HepG2 (cell line): Measurements from ENCODE around the gene SEC62. TPM values are rescaled to one million over a fixed set of nuclear protein-coding genes. Genes with fewer than 3 reads are reported as not detected.

Experiments used
- AKNA ChIP-seq: sonication (generic); formaldehyde crosslinking; IDR thresholded peaks from 2 replicates; pipeline ENCODE4 v1.4.0; 2020; ENCODE audit warnings: missing genetic modification reagents, borderline replicate concordance
- GLI4 ChIP-seq: sonication (generic); formaldehyde crosslinking; IDR thresholded peaks from 2 replicates; pipeline ENCODE4 v1.5.1; 2020; ENCODE audit warnings: missing genetic modification reagents, mild to moderate bottlenecking, moderate library complexity, borderline replicate concordance
- HHEX ChIP-seq: IDR thresholded peaks from 2 replicates; pipeline ENCODE4 v1.6.1; 2016; ENCODE audit warnings: control low read depth
- PAWR ChIP-seq: sonication (generic); formaldehyde crosslinking; IDR thresholded peaks from 2 replicates; pipeline ENCODE4 v1.4.0; 2020; ENCODE audit warnings: missing genetic modification reagents, mild to moderate bottlenecking, borderline replicate concordance
- SIX4 ChIP-seq: sonication (generic); formaldehyde crosslinking; IDR thresholded peaks from 2 replicates; pipeline ENCODE4 v1.4.0; 2020; ENCODE audit warnings: missing genetic modification reagents
- TEF ChIP-seq: sonication (generic); formaldehyde crosslinking; IDR thresholded peaks from 2 replicates; pipeline ENCODE4 v1.5.0; 2020; ENCODE audit warnings: missing genetic modification reagents
- THAP9 ChIP-seq: sonication (generic); formaldehyde crosslinking; IDR thresholded peaks from 2 replicates; pipeline ENCODE4; 2020; ENCODE audit warnings: missing genetic modification reagents, mild to moderate bottlenecking, borderline replicate concordance
- YEATS4 ChIP-seq: sonication (generic); formaldehyde crosslinking; IDR thresholded peaks from 2 replicates; pipeline ENCODE4 v1.4.0; 2020; ENCODE audit warnings: missing genetic modification reagents, borderline replicate concordance
- ZBTB25 ChIP-seq: IDR thresholded peaks from 2 replicates; pipeline ENCODE4 v1.6.1; 2018; ENCODE audit warnings: missing genetic modification reagents
- ZBTB37 ChIP-seq: sonication (generic); formaldehyde crosslinking; IDR thresholded peaks from 2 replicates; pipeline ENCODE4 v1.4.0; 2020; ENCODE audit warnings: mild to moderate bottlenecking, missing genetic modification reagents
- ZNF10 ChIP-seq: sonication (generic); formaldehyde crosslinking; IDR thresholded peaks from 2 replicates; pipeline ENCODE4 v1.4.0; 2020; ENCODE audit warnings: mild to moderate bottlenecking, low read depth, missing genetic modification reagents, borderline replicate concordance
- ZNF138 ChIP-seq: sonication (generic); formaldehyde crosslinking; IDR thresholded peaks from 2 replicates; pipeline ENCODE4 v1.5.0; 2020; ENCODE audit warnings: mild to moderate bottlenecking, low read depth, missing genetic modification reagents
- ZNF281 ChIP-seq: sonication (generic); formaldehyde crosslinking; IDR thresholded peaks from 2 replicates; pipeline ENCODE4 v1.4.0; 2020; ENCODE audit warnings: missing genetic modification reagents, borderline replicate concordance
- ZNF605 ChIP-seq: sonication (generic); formaldehyde crosslinking; IDR thresholded peaks from 2 replicates; pipeline ENCODE4 v1.8.0; 2022; ENCODE audit warnings: mild to moderate bottlenecking, missing genetic modification reagents
- polyA plus RNA-seq, 8 experiments: library from polyadenylated mRNA; depleted of rRNA in 3 of 8; stranded (reverse) in 7 of 8; unstranded in 1 of 8; fragments of >200 nt; fragmentation: Illumina TruSeq in 4 of 8; extraction: Trizol in 4 of 8; gene quantifications; 2 replicates each; pipeline versions ENCODE4 v1.2.1 to v1.2.3, GENCODE V29; 2011 to 2016; ENCODE audit warnings: low read depth in 4 of 8, missing spikeins in 1 of 8, mixed read lengths in 1 of 8; ENCODE audit not compliant: insufficient read depth in 1 of 8
- total RNA-seq, 5 experiments: library from RNA; depleted of rRNA; stranded (reverse); fragments of >200 nt; fragmentation: Illumina TruSeq; extraction: Trizol; gene quantifications; 2 replicates each; pipeline ENCODE4 v1.2.3, GENCODE V29; 2016; ENCODE audit warnings: low read depth in 1 of 5

Gene SEC62
- total and polyA plus RNA-seq, 2 of the 13 experiments (the other 11 are each of a cell fraction or from before 2014, with no cell fraction given), result 54.0 to 68.7 TPM

GRCh38 chr3:169966428-169966950, at the start of gene SEC62 (continued):
- TF ChIP-seq ZBTB37 (CRISPR knock-in tag), result 0 out of 2 replicates have a peak, but pooled peaks have one; percentile 42
- TF ChIP-seq SIX4, result no peak
- TF ChIP-seq PAWR, result no peak
- no peak for TF ChIP-seq AKNA
- TF ChIP-seq ZNF138, result 0 out of 2 replicates have a peak, but pooled peaks have one; percentile 23
- no peak for TF ChIP-seq ZNF10 (CRISPR knock-in tag)
- no peak for TF ChIP-seq GLI4 (CRISPR knock-in tag)
- peak; percentile 99 for TF ChIP-seq TEF (CRISPR knock-in tag)
- peak; percentile 85 for TF ChIP-seq YEATS4
- peak; percentile 84 for TF ChIP-seq ZNF605 (CRISPR knock-in tag)
- peak; percentile 92 for TF ChIP-seq ZBTB25 (CRISPR knock-in tag)
- TF ChIP-seq ZNF281, result peak; percentile 53
- TF ChIP-seq THAP9 (CRISPR knock-in tag), result peak; percentile 90; the same call in 1 of the 2 replicates
- no peak for TF ChIP-seq HHEX (CRISPR knock-in tag)
